WTC11 (cell line): ENCODE measurements around the gene TRMT44. TPM values are rescaled to one million over a fixed set of nuclear protein-coding genes. Genes with fewer than 3 reads are reported as not detected.

Experiments
- ATAC-seq: fragments of 200-7000 bp; cut with Tn5 transposase; 2 replicates; pipeline ENCODE4 v1.10.0; 2021; ENCODE audit warnings: mild to moderate bottlenecking, moderate library complexity
- CTCF ChIA-PET: fragments of 300-600 bp; sonication (Branson Sonifier 250); formaldehyde crosslinking; loops from one replicate; lab custom pipeline; 2021; ENCODE audit warnings: antibody characterized with exemption; lab: Charles Lee
- POLR2A ChIA-PET: fragments of 350-600 bp; sonication (Branson Sonifier 250); formaldehyde crosslinking; loops from one replicate; lab custom pipeline; 2021; ENCODE audit warnings: antibody characterized with exemption; lab: Charles Lee
- DNase-seq: peaks from one replicate; pipeline ENCODE4 v3.0.0; 2021; ENCODE audit warnings: low spot score
- H3K27ac Mint-ChIP-seq: 2 replicates; pipeline ENCODE4 v1.8.0; 2021; ENCODE audit warnings: mixed read lengths
- H3K27me3 Mint-ChIP-seq: 2 replicates; pipeline ENCODE4 v1.8.0; 2021; ENCODE audit warnings: low read depth, mild to moderate bottlenecking, moderate library complexity, mixed read lengths
- H3K36me3 Mint-ChIP-seq: 2 replicates; pipeline ENCODE4 v1.8.0; 2021; ENCODE audit warnings: mixed read lengths
- H3K4me1 Mint-ChIP-seq: 2 replicates; pipeline ENCODE4 v1.8.0; 2022; ENCODE audit warnings: mixed read lengths
- H3K4me3 Mint-ChIP-seq: 2 replicates; pipeline ENCODE4 v1.8.0; 2021; ENCODE audit warnings: mild to moderate bottlenecking, moderate library complexity, mixed read lengths
- H3K9me3 Mint-ChIP-seq: 2 replicates; pipeline ENCODE4 v1.8.0; 2021; ENCODE audit warnings: mixed read lengths
- E2F4 ChIP-seq: sonication (generic); formaldehyde crosslinking; IDR thresholded peaks from 2 replicates; pipeline ENCODE4 v1.8.1; 2022; ENCODE audit warnings: low read depth, mild to moderate bottlenecking, moderate library complexity, missing genetic modification reagents, borderline replicate concordance
- E2F5 ChIP-seq: sonication (generic); formaldehyde crosslinking; IDR thresholded peaks from 2 replicates; pipeline ENCODE4 v1.8.1; 2022; ENCODE audit warnings: mild to moderate bottlenecking, moderate library complexity, missing genetic modification reagents
- ETV6 ChIP-seq: sonication (generic); formaldehyde crosslinking; IDR thresholded peaks from 2 replicates; pipeline ENCODE4 v1.8.1; 2022; ENCODE audit warnings: mild to moderate bottlenecking, missing genetic modification reagents
- GTF2I ChIP-seq: fragments of 250-450 bp; sonication (Bioruptor Pico); conservative IDR thresholded peaks from 2 replicates; pipeline ENCODE4 v1.4.0; 2021; ENCODE audit warnings: mild to moderate bottlenecking
- IRF2 ChIP-seq: sonication (generic); formaldehyde crosslinking; IDR thresholded peaks from 2 replicates; pipeline ENCODE4 v1.8.0; 2022; ENCODE audit warnings: low read depth, missing genetic modification reagents, borderline replicate concordance
- JAZF1 ChIP-seq: fragments of 250-450 bp; sonication (Bioruptor Pico); IDR thresholded peaks from 2 replicates; pipeline ENCODE4 v1.9.0; 2021; ENCODE audit warnings: moderate library complexity, mild to moderate bottlenecking, inconsistent platforms
- MLX ChIP-seq: sonication (generic); formaldehyde crosslinking; IDR thresholded peaks from 2 replicates; pipeline ENCODE4 v1.8.1; 2023; ENCODE audit warnings: mild to moderate bottlenecking, missing genetic modification reagents, moderate library complexity
- NFATC4 ChIP-seq: fragments of 250-450 bp; sonication (Bioruptor Pico); IDR thresholded peaks from 2 replicates; pipeline ENCODE4 v1.9.0; 2021; ENCODE audit warnings: mild to moderate bottlenecking
- NR1H2 ChIP-seq: sonication (generic); formaldehyde crosslinking; IDR thresholded peaks from 2 replicates; pipeline ENCODE4 v1.9.0; 2021; ENCODE audit warnings: mild to moderate bottlenecking, moderate library complexity, missing genetic modification reagents
- NR2C2 ChIP-seq: sonication (generic); formaldehyde crosslinking; IDR thresholded peaks from 2 replicates; pipeline ENCODE4 v1.8.0; 2022; ENCODE audit warnings: mild to moderate bottlenecking, missing genetic modification reagents
- OVOL2 ChIP-seq: fragments of 250-450 bp; sonication (Bioruptor Pico); IDR thresholded peaks from 2 replicates; pipeline ENCODE4 v1.9.0; 2021; ENCODE audit warnings: mild to moderate bottlenecking, borderline replicate concordance
- PREB ChIP-seq: sonication (generic); formaldehyde crosslinking; IDR thresholded peaks from 2 replicates; pipeline ENCODE4 v1.8.1; 2022; ENCODE audit warnings: mild to moderate bottlenecking, missing genetic modification reagents, moderate library complexity, borderline replicate concordance
- SMAD4 ChIP-seq: sonication (generic); formaldehyde crosslinking; IDR thresholded peaks from 2 replicates; pipeline ENCODE4 v1.8.0; 2022; ENCODE audit warnings: mild to moderate bottlenecking, missing genetic modification reagents
- TEAD4 ChIP-seq: sonication (generic); formaldehyde crosslinking; IDR thresholded peaks from 2 replicates; pipeline ENCODE4 v1.8.0; 2022; ENCODE audit warnings: mild to moderate bottlenecking, missing genetic modification reagents
- ZBTB21 ChIP-seq: sonication (generic); formaldehyde crosslinking; IDR thresholded peaks from 2 replicates; pipeline ENCODE4 v1.8.1; 2023; ENCODE audit warnings: mild to moderate bottlenecking, missing genetic modification reagents, borderline replicate concordance
- ZBTB43 ChIP-seq: sonication (generic); formaldehyde crosslinking; IDR thresholded peaks from 2 replicates; pipeline ENCODE4 v1.8.1; 2023; ENCODE audit warnings: mild to moderate bottlenecking, missing genetic modification reagents
- ZNF232 ChIP-seq: sonication (generic); formaldehyde crosslinking; IDR thresholded peaks from 2 replicates; pipeline ENCODE4 v1.8.0; 2022; ENCODE audit warnings: mild to moderate bottlenecking, missing genetic modification reagents
- ZNF532 ChIP-seq: fragments of 250-450 bp; sonication (Bioruptor Pico); IDR thresholded peaks from 2 replicates; pipeline ENCODE4 v1.9.0; 2021; ENCODE audit warnings: mild to moderate bottlenecking, borderline replicate concordance
- total RNA-seq: library from RNA; stranded (reverse); gene quantifications from 3 replicates; pipeline ENCODE4 v1.2.3, GENCODE V29; 2021

The TRMT44 gene
- total RNA-seq, 1 experiment from 2014 or later = 28.4 TPM

- H3K36me3 Mint-ChIP-seq = peaks cover 20% of the 10 kb centered on the region
- peaks cover 2% of the 10 kb centered on the region; the same call in 1 of the 2 replicates for H3K27me3 Mint-ChIP-seq
- peaks cover 13% of the 10 kb centered on the region for H3K9me3 Mint-ChIP-seq
- no peak overlapping the region for H3K4me3 Mint-ChIP-seq
- DNase-seq (no peak), ATAC-seq (no peak)
- H3K4me1 Mint-ChIP-seq = peaks cover 4% of the 10 kb centered on the region; the same call in 1 of the 2 replicates
- ChIA-PET POLR2A (no interaction called here), CTCF (no interaction called here)
- no peak overlapping the region for H3K27ac Mint-ChIP-seq
- TF ChIP-seq ZNF232 (CRISPR knock-in tag) = no peak
- TF ChIP-seq, all 79 proteins: peak for 0
These were observed 35.6 kb upstream of the TRMT44 start for GRCh38 chr4:8404791-8405515.

- CTCF ChIA-PET = no interaction called here
- Mint-ChIP-seq H3K4me3 (no peak overlapping the region), H3K9me3 (peaks cover 13% of the 10 kb centered on the region), H3K36me3 (peaks cover 20% of the 10 kb centered on the region), H3K27ac (no peak overlapping the region), H3K27me3 (peaks cover 2% of the 10 kb centered on the region; the same call in 1 of the 2 replicates), H3K4me1 (peaks cover 10% of the 10 kb centered on the region)
- DNase-seq (no peak), ATAC-seq (no peak)
- TF ChIP-seq JAZF1 (CRISPR knock-in tag) = no peak
- TF ChIP-seq TEAD4 = no peak
- TF ChIP-seq OVOL2 (CRISPR knock-in tag) = no peak
- no peak for TF ChIP-seq E2F5
- no peak for TF ChIP-seq PREB (CRISPR knock-in tag)
- TF ChIP-seq MLX (CRISPR knock-in tag) = no peak
- TF ChIP-seq IRF2 (CRISPR knock-in tag) = no peak
- TF ChIP-seq ZNF532 (CRISPR knock-in tag) = no peak
- TF ChIP-seq ZBTB21 = no peak
- no peak for TF ChIP-seq NR1H2
- no peak for TF ChIP-seq GTF2I (CRISPR knock-in tag)
- no peak for TF ChIP-seq NFATC4 (CRISPR knock-in tag)
- TF ChIP-seq ZBTB43 = no peak
- TF ChIP-seq E2F4 (CRISPR knock-in tag) = no peak
- no peak for TF ChIP-seq NR2C2 (CRISPR knock-in tag)
- no peak for TF ChIP-seq ETV6 (CRISPR knock-in tag)
- TF ChIP-seq SMAD4 (CRISPR knock-in tag) = no peak
- POLR2A ChIA-PET = no interaction called here
These were observed 35.1 kb upstream of the TRMT44 start for GRCh38 chr4:8405516-8405875.
